HG02870 (cell line): ENCODE results near the gene CLIP2.
"Not testable (repeated sequence)": the region's sequence is repeated elsewhere in the genome, so short reads cannot be mapped to it uniquely, and the experiment has no call there.

Source experiments
- ATAC-seq: cut with Tn5 transposase; IDR thresholded peaks from one replicate; pipeline ENCODE4 v1.9.1; 2021; ENCODE audit warnings: mild to moderate bottlenecking, moderate library complexity; ENCODE audit not compliant: unreplicated experiment

Gene CLIP2

GRCh38 chr7:74294191-74294998 lies 5.2 kb downstream of the CLIP2 start:
- no peak for ATAC-seq

GRCh38 chr7:74297516-74298233 lies 8.5 kb downstream of the CLIP2 start:
- no peak for ATAC-seq

- no peak for ATAC-seq
Measured at GRCh38 chr7:74299401-74299800, 10.2 kb downstream of the CLIP2 start.

- no peak for ATAC-seq
Measured at GRCh38 chr7:74300926-74301325, 11.7 kb downstream of the CLIP2 start.

GRCh38 chr7:74302745-74303221 lies 13.6 kb downstream of the CLIP2 start:
- ATAC-seq, result no peak

- ATAC-seq, result no peak
Measured at GRCh38 chr7:74304550-74304949, 15.3 kb downstream of the CLIP2 start.

GRCh38 chr7:74306004-74306729 lies 17.0 kb downstream of the CLIP2 start:
- no peak for ATAC-seq

GRCh38 chr7:74306730-74307469 lies 17.7 kb downstream of the CLIP2 start:
- no peak for ATAC-seq

GRCh38 chr7:74307738-74308505 lies 18.7 kb downstream of the CLIP2 start:
- ATAC-seq, result no peak

GRCh38 chr7:74309181-74309580 lies 20.0 kb downstream of the CLIP2 start:
- no peak for ATAC-seq

GRCh38 chr7:74311305-74311744 lies 22.1 kb downstream of the CLIP2 start:
- no peak for ATAC-seq

GRCh38 chr7:74312418-74313028 lies 23.3 kb downstream of the CLIP2 start:
- no peak for ATAC-seq

- ATAC-seq, result not testable (repeated sequence)
Measured at GRCh38 chr7:74315891-74316290, 26.7 kb downstream of the CLIP2 start.

- no peak for ATAC-seq
Measured at GRCh38 chr7:74317146-74317782, 28.1 kb downstream of the CLIP2 start.

GRCh38 chr7:74318043-74318442 lies 28.8 kb downstream of the CLIP2 start:
- no peak for ATAC-seq

GRCh38 chr7:74320645-74321221 lies 31.5 kb downstream of the CLIP2 start:
- no peak for ATAC-seq

- not testable (repeated sequence) for ATAC-seq
Measured at GRCh38 chr7:74322892-74323291, 33.7 kb downstream of the CLIP2 start.

- ATAC-seq, result no peak
Measured at GRCh38 chr7:74324531-74325209, 35.5 kb downstream of the CLIP2 start.
